ENCODE data around the gene GAS7.
"Not testable (repeated sequence)": the region's sequence is repeated elsewhere in the genome, so short reads cannot be mapped to it uniquely, and the experiment has no call there.

The GAS7 gene

DNA sequence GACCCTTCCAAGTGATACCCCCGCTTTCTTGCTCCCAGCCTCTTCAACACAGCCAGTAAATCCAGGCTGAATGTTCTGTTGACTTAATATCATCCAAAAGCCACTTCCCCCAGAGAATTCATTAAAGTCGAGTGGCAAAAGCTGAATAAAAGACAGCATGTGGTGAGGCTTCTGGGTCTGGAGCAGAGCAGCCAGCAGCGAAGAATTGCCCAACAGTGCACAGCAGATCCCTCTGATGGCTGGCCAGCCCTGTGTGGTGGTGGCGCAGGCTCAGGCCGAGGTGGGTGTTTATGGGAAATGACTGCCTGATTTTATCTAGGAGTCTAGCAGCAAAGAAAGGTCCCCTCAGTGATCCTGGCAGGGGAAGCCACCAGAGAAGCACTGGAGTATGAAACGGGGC lies 263.0 kb downstream of the GAS7 start:
- no peak for DNase-seq

DNA sequence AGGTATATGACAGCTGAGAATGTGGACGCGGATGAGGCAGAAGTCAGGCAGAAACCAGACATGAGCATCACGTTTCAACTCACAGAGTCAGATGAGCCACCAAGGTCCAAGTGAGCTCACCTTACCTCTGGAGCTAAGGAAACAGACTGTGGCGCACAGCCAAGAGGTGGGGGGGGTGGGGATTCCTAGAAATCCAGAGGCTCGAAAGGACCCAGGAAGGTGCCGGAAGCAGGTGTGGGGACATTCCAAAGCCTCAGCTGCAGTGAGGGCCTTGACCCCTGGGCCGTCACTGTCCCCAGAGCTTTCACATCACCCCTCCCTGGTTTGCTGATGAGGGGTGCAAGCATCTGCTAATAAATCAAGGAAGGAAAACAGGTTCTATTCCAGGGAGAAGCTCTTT lies 264.1 kb downstream of the GAS7 start:
- no peak for DNase-seq

DNA sequence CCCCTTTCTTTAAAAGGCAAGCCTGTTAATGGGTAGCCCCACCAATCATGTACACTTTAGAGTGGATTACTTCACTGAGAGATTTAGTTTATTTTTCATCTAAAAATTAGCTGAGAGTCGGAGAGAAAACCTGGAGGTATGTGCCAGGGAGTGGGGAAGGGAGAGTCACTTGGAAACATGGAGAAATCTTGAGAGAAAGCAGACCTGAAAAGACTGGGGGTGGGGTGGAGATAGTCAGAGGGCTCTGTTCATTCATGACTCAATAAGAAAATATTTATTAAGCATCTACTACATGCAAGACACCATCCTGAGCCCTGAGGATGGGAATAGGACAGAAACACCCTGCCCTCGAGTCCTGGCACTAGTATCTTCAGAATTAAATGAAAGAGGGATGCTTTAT lies 265.9 kb downstream of the GAS7 start:
- DNase-seq, result no peak

DNA sequence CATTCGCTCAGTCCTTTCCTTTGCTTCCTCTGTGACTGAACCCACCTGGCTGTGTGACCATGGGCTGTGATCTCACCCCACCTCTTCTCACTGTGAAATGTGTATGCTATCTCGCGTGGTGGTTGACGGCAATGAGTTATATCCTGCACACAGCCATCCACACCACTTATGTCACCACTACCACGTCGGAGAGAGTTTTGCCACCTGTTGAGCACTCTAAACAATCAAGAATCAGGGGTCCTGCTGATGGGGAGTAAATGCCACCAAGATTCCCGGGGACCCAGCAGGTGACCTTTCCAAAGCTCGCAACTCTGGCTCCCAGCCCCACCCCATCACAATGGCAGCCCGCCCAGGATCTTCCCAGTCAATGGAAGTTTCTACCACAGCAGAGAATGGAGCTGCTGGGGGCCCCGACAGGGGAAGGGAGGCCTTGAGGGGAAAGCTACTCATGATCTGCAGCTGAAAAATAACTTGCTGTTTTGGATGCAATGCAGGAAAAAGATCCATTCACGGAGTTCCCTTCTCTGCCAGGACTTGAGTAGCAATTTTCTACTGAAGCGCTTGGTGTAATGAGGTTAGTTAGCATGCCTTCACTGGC lies 267.2 kb downstream of the GAS7 start:
- DNase-seq, result no peak

DNA sequence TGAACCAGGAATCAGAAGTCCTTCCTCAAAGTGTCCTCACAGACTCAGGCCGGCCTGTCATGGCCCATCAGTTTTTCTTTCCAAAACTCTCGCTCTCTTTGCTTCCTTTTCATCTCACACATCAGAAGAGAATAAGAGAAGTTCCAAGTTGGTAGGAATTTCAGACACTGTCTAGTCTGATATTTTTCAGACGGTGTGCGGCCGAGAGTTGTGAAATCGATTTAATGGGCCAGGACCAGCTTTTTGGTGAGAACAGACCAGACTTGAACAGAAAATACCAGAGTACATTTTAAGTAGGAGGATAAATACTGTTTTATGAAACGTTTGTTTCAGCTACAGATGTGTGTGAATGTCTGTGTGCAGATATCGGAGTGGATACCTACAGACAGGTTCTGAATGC lies 268.5 kb downstream of the GAS7 start:
- DNase-seq, result no peak

DNA sequence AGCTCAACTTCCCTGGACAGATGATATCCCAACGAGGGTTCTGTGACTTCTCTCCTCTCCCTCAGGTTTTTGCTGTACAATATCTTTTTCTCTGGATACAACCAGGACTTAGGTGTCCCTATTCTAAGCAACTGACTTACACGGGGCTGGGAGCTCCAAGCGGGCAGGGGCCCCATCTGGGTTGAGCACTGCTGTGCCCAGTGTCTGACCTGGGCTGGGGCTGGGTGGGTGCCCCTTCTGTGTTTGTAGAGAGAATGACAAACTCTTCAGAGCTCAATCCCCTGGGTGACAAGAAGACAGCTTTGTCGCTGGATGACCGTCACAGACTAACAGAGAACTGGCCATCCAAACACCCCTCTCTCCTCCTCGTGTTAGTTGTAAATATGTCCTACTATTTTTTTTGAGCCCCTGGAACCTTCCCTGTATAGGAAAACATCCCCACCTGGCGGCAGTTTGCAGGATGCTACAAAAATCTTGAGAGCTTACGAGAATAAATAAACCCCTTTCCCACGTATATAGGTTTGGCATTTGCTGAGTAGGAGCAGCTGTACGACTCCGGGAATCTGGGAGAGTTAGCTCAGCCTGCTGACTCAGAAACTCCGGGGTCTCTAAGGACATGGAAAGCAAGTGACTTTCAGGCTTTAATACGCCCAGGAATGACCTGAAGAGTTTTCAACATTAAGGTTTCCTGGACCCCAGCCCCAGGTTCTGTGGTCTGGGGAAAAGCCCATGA lies 269.6 kb downstream of the GAS7 start:
- DNase-seq, result no peak

DNA sequence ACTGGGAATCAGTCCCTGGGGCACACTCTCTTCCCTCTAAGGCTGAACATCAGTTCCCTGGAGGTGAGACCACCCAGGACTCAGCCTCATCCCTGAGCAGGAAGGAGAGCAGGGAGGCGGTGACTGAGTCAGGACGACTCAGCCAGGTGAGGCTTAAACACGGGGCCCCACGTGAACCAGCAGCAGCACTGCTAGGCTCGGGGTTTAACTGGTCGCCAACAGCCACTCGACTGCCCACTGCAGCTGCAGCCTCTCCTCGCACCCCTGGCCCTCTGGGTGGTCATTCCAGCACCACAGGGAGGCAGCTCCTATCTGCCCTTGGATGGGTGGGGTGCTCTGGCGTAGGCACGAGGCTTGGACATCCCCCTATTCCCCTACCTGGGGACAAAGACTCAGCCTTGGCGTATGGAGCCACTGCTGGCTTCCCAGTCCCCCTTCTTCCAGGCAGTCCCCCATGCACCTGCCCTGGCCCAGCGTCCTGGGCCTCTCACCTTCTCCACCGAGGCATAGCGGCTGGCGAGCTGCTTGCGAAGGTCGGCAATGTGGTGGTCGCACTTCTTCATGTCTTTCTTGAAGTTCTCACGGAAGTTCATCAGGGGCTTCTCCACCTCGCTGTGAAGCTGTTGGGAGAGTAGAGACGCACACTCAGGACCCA lies 272.1 kb downstream of the GAS7 start:
- no peak for DNase-seq

DNA sequence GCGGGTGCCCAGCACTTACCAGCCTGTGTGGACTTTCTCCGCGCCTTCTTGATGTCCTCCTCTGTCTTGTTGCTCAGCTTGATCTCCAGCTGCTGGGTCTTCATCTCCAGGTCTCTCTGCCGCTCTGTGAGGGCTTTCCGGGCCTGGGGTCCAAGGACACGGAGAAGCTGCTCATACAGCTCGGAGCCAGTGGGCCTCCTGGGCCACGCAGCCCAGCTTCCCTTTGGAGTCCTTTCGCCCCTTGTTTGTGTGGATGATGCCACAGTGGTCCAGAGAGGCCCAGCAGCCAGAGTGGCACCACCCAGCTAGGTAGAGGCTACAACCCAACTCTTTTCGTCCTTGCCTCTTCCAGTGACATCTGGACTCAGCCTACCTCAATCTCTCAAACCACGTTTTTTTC lies 272.9 kb downstream of the GAS7 start:
- DNase-seq, result no peak

DNA sequence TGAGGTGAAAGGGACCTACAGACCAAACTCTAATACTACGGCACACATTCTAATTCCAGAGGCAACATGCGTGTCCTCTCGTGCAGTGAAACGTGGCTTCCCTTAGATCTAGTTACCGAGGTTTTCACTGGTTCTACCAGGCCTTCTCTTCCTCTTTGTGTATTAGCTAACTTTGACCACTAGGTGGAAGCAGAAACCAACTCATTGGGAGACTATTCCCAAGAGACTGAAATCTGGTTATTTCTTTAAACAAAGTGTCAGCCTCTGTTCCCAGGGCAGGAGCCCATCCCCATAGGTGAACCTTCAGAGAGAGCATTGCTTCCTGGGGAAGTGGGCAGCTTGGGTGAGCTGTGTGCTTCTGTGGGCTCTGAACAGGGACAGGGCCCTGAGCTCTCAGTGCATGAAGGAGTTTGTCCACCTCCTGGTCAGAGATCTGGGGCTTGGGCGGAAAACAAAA lies 273.6 kb downstream of the GAS7 start:
- DNase-seq, result peak in 1 of 2 donors; percentile 53

DNA sequence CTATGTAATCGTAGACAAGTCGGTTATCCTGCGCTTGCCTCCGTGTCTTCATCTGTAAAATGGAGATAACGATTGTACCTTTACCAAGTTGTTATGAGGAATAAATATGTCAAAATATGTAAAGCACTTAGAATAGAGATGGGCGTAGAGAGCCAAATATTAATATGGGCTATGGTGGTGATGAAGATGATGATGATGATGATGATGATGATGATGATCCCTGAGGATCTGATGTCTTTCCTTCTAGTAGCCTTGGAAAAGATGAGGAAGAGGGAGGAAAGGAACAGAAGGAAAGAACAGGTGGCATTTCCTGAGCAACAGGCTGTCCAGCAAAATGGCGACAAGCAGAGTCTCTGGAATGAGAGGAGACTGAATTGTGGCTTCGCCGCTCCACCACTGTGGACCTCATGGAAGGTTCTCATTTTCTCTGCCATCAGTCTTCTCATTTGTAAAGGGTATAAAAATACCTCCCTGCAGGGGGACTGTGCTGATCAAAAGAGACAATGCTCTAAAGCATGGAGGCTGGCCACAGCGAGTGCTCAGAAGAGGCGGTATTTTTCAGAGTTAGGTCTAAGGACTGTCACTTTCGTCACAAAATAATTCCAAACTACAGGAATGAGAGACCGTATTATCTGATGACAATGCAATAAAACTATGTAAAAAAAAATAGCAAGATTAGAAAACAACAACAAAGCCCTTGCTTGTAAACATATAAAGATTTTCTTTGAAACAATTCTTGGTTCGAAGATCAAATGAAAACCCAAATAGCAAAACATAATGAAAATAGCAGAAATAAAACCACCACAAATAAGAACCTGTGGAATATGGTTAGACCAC lies 276.2 kb downstream of the GAS7 start:
- DNase-seq, result no peak

DNA sequence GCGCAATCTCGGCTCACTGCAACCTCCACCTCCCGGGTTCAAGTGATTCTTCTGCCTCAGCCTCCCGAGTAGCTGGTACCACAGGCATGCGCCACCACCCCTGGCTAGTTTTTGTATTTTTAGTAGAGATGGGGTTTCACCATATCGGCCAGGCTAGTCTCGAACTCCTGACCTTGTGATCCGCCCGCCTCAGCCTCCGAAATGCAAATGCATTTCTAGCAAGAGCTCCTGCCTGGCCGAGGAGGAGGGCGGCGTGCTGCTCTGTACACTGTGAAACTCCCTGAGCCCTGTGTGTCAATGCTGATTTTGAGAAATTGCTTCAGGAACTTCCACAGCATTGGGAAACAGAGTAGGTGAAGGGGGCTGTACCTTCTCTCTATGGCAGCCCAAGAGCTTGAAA lies 277.2 kb downstream of the GAS7 start:
- DNase-seq, result not testable (repeated sequence)

DNA sequence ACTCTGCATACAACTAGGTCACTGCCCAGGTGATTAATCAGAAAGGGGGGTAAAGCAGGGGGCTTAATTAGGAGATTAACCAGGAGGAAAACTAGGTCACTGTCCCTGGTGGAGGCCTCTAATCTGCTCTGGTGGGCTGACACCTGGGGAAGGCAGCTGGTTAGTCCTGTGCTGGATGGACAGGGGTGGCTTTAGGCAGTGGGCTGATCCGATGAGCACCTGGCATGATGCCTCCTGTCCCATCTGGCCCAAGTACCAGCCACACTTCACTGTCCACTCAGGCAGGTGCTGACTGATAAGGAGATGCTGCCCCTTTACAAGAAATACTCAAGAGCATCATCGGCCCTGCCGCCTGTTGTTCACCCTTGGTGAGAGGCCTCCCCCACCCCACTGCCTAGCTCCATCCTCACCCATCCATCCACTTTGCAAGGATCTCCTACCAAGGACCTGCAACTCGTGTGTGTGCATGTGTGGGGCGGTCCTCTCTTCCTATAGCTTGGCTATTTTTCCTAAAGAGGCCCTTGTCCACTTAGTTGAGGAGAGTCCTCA lies 279.5 kb downstream of the GAS7 start:
- DNase-seq, result no peak

DNA sequence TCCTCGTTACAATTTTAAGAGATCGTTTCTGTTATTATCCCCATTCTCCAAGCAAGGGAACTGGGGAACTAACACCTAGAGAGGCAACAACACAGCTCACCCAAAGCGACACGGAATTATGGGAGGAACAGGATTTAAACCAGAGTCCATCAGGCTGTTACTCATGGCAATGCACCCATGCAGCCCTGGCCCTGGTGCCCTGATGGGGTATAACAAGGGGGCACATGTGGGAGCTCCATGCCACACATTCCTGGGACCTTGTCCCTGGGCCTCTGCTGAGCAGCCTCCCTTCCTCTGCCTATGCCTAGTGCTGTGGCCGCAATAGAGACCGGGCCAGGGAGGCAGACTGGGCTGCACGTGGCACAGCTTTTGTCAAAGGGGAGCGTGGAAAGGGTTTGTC lies 280.1 kb downstream of the GAS7 start:
- DNase-seq, result no peak

DNA sequence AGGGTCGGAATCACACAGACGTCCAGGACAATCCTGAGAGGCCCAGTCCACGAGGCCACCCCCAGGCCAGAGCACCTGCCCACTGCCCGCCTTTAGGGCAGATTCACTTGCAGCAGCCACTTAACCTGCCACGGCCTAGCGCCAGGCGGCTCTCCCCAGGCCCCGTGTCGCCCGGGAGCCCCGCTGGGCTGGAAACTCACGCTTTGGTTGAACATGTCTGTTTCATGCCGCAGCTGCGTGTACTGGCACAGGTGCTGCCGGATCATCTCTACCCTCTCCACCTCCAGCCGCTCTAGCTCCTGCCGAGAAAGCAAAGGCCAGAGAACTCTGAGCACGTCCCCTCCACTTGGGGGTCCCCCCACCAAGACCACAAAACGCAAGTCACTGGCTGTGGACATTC lies 280.6 kb downstream of the GAS7 start:
- DNase-seq, result no peak

DNA sequence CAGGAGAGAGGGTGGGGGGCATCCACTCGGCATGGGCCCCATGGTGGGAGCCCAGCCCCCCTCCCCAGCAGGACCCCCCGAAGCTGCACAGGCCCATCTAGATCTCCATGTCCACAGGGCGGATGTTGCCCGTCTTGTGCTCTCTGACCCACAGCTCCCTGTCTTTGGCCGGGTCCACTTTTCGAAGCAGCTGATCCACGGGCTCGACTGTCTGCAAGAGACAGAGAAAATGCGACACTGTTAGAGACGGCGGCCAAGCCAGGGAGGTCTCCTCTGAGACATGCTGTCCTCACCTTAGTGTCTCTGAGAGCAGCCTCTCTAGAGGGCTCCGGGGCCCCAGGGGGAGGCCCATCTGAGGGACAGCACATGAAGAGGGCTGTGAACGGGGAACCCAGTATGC lies 281.3 kb downstream of the GAS7 start:
- no peak for DNase-seq

DNA sequence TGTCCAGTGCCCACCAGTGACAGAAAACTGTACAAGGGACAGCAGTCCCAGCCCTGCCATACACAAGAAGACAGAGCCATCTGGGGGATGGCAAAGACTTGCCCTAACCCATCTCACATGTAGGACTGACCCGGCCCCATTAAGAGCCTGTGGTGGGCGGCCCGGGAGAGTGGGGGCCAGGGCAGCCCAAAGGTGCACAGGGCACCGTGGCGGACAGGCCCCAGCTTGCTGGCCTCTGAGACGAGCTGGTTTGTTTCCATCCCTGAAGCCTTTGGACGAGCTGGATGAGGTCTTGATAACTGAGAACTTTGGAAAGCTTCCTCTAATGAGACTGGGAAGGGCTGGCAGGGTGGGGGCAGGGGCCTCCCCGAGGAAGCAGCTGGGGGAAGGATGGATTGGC lies 282.3 kb downstream of the GAS7 start:
- DNase-seq, result no peak

DNA sequence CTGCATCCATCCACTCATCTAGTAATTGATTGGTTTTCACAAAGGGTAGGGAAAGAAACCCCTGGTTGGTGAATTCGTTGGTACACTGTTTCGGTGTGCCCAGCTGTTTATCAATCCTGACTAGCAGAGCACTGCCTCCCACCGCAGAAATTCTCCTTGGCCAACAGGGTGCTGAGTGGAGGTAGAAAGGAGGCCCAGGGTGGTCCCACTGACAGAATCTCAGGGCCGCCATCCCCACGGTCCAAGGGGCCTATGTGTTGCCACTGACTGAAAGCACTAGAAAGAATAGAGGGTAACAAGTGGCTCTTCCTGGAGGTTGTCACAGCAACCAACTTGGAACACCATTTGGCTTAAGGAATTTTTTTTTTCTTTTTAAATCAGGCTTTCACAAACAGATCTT lies 284.9 kb downstream of the GAS7 start:
- no peak for DNase-seq

DNA sequence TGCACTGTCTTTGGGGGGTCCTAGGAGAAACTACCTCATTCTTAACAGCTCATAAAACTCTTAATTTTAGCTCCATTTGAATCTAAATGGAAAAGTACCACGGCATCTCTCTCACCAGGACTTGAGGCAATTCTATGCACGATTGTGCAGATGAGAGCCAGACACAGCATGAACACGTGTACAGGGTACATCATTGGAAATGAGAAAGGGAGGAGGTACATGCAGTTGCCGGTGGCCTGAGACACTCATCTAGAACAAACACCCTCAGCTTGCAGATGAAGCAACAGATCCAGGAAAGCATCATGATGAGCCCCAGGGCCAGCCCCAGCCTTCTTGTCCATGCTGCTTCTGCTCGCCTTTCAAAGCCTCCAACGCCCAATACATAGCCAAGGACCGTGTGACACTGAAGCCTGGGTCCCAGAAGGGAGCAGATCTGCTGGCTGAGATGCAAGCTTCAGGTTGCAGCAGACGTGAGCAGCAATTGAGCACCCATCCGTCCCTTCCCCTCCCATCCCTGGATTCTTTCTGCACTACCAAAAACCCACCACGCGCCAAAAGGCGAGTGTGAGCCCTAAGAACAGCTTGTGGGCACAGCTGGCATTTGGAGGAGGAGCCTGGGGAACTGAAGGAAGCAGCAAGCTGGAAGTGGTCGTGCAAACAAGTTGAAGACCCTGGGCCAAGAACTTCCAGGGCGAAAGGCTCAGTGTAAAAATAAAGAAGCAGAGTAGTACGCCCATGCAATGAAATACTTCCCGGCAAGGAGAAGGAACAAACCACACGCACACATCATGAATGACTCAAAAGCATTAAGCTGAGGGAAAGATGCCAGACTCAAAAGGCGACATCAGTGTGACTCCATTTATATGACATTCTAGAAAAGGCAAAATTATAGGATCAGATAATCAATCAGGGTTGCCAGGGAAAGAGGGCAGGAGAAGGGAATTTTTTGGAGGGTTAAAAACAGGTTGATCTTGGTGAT lies 286.0 kb downstream of the GAS7 start:
- no peak for DNase-seq

DNA sequence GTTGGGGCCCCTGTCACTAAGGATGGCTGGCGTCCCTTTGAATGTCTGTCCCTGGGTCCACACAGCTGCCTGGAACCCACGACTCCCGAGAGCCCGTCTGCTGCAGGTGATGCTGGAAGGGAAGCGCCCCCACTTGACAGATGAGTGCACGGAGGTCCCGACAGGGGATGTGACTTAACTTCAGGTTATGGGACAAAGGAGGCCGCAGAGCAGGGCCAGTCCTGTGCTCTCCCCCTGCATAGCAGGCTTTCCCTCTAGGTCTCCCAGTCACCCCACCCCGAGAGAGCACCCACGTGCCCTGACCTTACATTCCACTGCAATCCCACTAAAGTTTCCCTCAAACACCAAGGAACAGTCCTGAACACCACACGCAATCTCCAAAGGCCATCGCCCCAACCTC lies 287.3 kb downstream of the GAS7 start:
- DNase-seq, result no peak

DNA sequence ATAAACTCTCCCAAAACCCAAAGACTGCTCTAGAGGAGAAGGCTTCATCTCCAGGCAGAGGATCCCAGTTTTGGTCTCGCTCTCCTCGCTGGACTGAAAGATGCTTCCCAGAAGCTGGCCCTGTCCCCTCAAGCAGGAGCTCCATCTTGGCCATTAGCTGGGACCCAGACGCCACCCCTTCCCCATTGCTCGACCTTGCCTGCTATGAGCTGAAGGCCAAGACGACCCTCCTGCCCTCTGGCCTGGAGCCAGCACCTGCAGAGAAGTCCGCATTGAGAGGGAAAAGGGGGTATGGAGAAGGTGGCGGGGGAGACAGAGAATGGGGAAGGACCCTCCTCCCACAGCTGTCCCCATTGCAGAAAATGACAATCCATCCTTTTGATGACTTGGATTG lies 289.8 kb downstream of the GAS7 start:
- no peak for DNase-seq

DNA sequence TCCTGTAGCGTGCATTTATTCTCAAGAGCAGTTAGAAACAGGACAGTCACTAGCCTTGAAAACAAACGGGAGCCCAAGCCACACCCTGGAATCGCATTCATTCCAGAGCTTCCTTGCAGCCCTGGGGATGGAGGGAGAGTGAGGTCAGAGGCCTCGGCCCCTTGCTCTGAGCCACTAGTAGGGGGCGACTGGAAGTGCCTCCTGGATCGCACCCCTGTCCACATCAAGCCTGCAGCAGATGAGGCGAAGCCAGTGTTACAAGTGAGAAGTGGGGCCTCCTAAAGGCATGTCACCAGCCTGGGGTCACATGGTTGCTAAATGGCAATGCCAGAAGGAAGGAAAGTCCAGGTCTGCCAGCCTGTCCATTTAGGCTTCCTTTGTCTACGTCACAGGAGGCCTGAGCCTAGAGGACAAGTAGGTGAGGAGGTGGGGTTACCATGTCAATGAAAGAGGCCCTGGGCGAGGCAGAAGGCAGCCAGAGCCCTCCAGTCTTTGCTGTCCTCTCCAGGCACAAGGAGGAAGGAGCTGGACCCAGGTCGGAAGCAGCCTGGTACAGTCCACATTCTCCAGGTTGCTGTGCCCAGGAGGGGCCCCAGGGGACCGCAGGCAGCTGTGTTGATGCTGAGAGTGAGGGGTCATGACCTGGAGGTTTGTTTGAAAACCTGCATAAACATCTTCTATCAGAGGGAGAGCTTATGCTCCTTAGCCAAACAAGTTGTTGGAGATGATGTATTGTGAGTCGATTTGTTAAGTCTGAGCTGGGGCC lies 290.3 kb downstream of the GAS7 start:
- DNase-seq, result no peak

Measured in CD4-positive, alpha-beta T cell treated with Interleukin-1 beta for 1 hour (primary cell).